HG02870 (cell line): Measurements from ENCODE around the gene PIP5K1C.

Source experiments
- ATAC-seq: cut with Tn5 transposase; IDR thresholded peaks from one replicate; pipeline ENCODE4 v1.9.1; 2021; ENCODE audit warnings: mild to moderate bottlenecking, moderate library complexity; ENCODE audit not compliant: unreplicated experiment

PIP5K1C gene

GRCh38 chr19:3612330-3612729, 87.9 kb downstream of the PIP5K1C start:
- ATAC-seq = no peak

GRCh38 chr19:3611841-3612240, 88.4 kb downstream of the PIP5K1C start:
- ATAC-seq = no peak

GRCh38 chr19:3610745-3611717, 89.2 kb downstream of the PIP5K1C start:
- no peak for ATAC-seq

- ATAC-seq = no peak
Observed at GRCh38 chr19:3609779-3610719, 90.2 kb downstream of the PIP5K1C start.

- no peak for ATAC-seq
Observed at GRCh38 chr19:3608750-3609322, 91.4 kb downstream of the PIP5K1C start.

GRCh38 chr19:3608079-3608641, 92.1 kb downstream of the PIP5K1C start:
- no peak for ATAC-seq

GRCh38 chr19:3607303-3608078, 92.8 kb downstream of the PIP5K1C start:
- no peak for ATAC-seq

GRCh38 chr19:3606690-3607289, 93.5 kb downstream of the PIP5K1C start, which contains the start of gene TBXA2R:
TBXA2R (minus strand) TSS chr19:3606875; CDS start chr19:3600634, 6,241 bp downstream.
- ATAC-seq = no peak

- ATAC-seq = no peak
Observed at GRCh38 chr19:3606174-3606689, 94.0 kb downstream of the PIP5K1C start.

- no peak for ATAC-seq
Observed at GRCh38 chr19:3605770-3606169, 94.5 kb downstream of the PIP5K1C start.

GRCh38 chr19:3605361-3605760, 94.9 kb downstream of the PIP5K1C start:
- ATAC-seq = no peak

- ATAC-seq = no peak
Observed at GRCh38 chr19:3604987-3605343, 95.3 kb downstream of the PIP5K1C start.

GRCh38 chr19:3604227-3604986, 95.9 kb downstream of the PIP5K1C start:
- ATAC-seq = no peak

GRCh38 chr19:3603121-3603811, 97.0 kb downstream of the PIP5K1C start:
- ATAC-seq = no peak

- ATAC-seq = no peak
Observed at GRCh38 chr19:3601021-3601420, 99.2 kb downstream of the PIP5K1C start.

- ATAC-seq = no peak
Observed at GRCh38 chr19:3599776-3600187, 100.5 kb downstream of the PIP5K1C start.

- no peak for ATAC-seq
Observed at GRCh38 chr19:3595521-3596061, 104.7 kb downstream of the PIP5K1C start.

- ATAC-seq = no peak
Observed at GRCh38 chr19:3593156-3593555, 107.1 kb downstream of the PIP5K1C start.
